A549 (cell line): ENCODE data around the gene TXNDC15. TPM values are rescaled to one million over a fixed set of nuclear protein-coding genes. Genes with fewer than 3 reads are reported as not detected.
A peak's percentile ranks its signal among the peaks of the same experiment; 100 is the strongest.

Experiments
- ATAC-seq, 2 experiments: fragments of 200-7000 bp in 1 of 2; fragments of >200 bp in 1 of 2; cut with Nextera tagmentation in 1 of 2; cut with Tn5 transposase in 1 of 2; 3 replicates each; pipeline versions ENCODE4 v1.8.0 to v1.9.1; 2018 to 2020; ENCODE audit warnings: mild to moderate bottlenecking in 1 of 2, moderate library complexity in 1 of 2
- CTCF ChIA-PET: fragments of 300-600 bp; sonication (Branson Sonifier 250); formaldehyde crosslinking; extraction: SDS; loops from one replicate; lab custom pipeline; 2021; ENCODE audit warnings: antibody characterized with exemption, inconsistent platforms; lab: Yijun Ruan, JAX
- POLR2A ChIA-PET: fragments of 350-600 bp; formaldehyde crosslinking; extraction: SDS; loops from one replicate; lab custom pipeline; 2021; ENCODE audit warnings: antibody characterized with exemption, inconsistent platforms; lab: Yijun Ruan, JAX
- DNase-seq, 2 experiments: peaks; one replicate each; pipeline versions ENCODE4 v3.0.0 to v3.0.0-alpha.2; 2011 to 2016; ENCODE audit warnings: low read depth in 1 of 2, low spot score in 1 of 2
- FAIRE-seq: peaks from 2 replicates; lab custom pipeline; 2011; peaks lifted over from hg19 to GRCh38; lab: Jason Lieb, UNC
- H3K27ac ChIP-seq, 2 experiments: fragments of >200 bp; sonication (Bioruptor Twin); formaldehyde crosslinking; 3 replicates each; pipeline ENCODE4 v1.5.1; 2016 to 2017
- H3K4me1 ChIP-seq: fragments of >200 bp; sonication (Bioruptor Twin); formaldehyde crosslinking; 3 replicates; pipeline ENCODE4 v1.6.1; 2016
- H3K4me2 ChIP-seq: fragments of >200 bp; sonication (Bioruptor Twin); formaldehyde crosslinking; 3 replicates; pipeline ENCODE4 v1.6.1; 2016
- H3K4me3 ChIP-seq: fragments of >200 bp; sonication (Bioruptor Twin); formaldehyde crosslinking; 3 replicates; pipeline ENCODE4 v1.5.1; 2016
- H3K9me3 ChIP-seq: fragments of >200 bp; sonication (Bioruptor Twin); formaldehyde crosslinking; 3 replicates; pipeline ENCODE4 v1.6.1; 2016
- BCL3 ChIP-seq: fragments of >200 bp; sonication (Bioruptor Twin); formaldehyde crosslinking; IDR thresholded peaks from 3 replicates; pipeline ENCODE4 v1.6.1; 2016
- BHLHE40 ChIP-seq: IDR thresholded peaks from 2 replicates; pipeline ENCODE4 v1.6.1; 2012; ENCODE audit warnings: low read depth, low read length, inconsistent platforms
- CBX2 ChIP-seq: fragments of 200-600 bp; sonication (generic); IDR thresholded peaks from 2 replicates; pipeline ENCODE4 v1.6.1; 2016; ENCODE audit warnings: low read depth, mild to moderate bottlenecking, borderline replicate concordance
- CEBPB ChIP-seq, 2 experiments: fragments of >200 bp in 1 of 2; sonication (Bioruptor Twin) in 1 of 2; formaldehyde crosslinking in 1 of 2; IDR thresholded peaks; 2 replicates each; pipeline ENCODE4 v1.6.1; 2012 to 2016
- CHD2 ChIP-seq: fragments of 150-350 bp; IDR thresholded peaks from 2 replicates; pipeline ENCODE4 v1.6.1; 2014; ENCODE audit warnings: low read length; ENCODE audit not compliant: partially characterized antibody
- CHD4 ChIP-seq: fragments of 200-600 bp; sonication (generic); IDR thresholded peaks from 2 replicates; pipeline ENCODE4 v1.6.1; 2016; ENCODE audit warnings: antibody characterized with exemption, mild to moderate bottlenecking, borderline replicate concordance
- CTCF ChIP-seq: fragments of >200 bp; sonication (Bioruptor Twin); formaldehyde crosslinking; IDR thresholded peaks from 3 replicates; pipeline ENCODE4 v1.5.1; 2016
- EP300 ChIP-seq, 2 experiments: fragments of >200 bp; sonication (Bioruptor Twin); formaldehyde crosslinking; IDR thresholded peaks; 2 replicates in 1 of 2; 3 replicates in 1 of 2; pipeline ENCODE4 v1.6.1; 2016 to 2017
- FOSB ChIP-seq: fragments of 250-450 bp; sonication (Bioruptor Pico); IDR thresholded peaks from 2 replicates; pipeline ENCODE4 v1.5.0; 2020; ENCODE audit warnings: mild to moderate bottlenecking, moderate library complexity
- FOSL2 ChIP-seq, 2 experiments: fragments of 450-650 bp in 1 of 2; fragments of >200 bp in 1 of 2; sonication (Bioruptor Twin) in 1 of 2; formaldehyde crosslinking; IDR thresholded peaks; 2 replicates each; pipeline versions ENCODE4 v1.5.0 to v1.6.1; 2016 to 2020; ENCODE audit warnings: mild to moderate bottlenecking in 1 of 2, moderate library complexity in 1 of 2
- GATA3 ChIP-seq: IDR thresholded peaks from 2 replicates; pipeline ENCODE4 v1.6.1; 2012; ENCODE audit warnings: borderline replicate concordance
- HOXA7 ChIP-seq: fragments of 250-450 bp; sonication (Bioruptor Pico); IDR thresholded peaks from 2 replicates; pipeline ENCODE4 v1.5.0; 2020; ENCODE audit warnings: mild to moderate bottlenecking, moderate library complexity
- JUN ChIP-seq, 2 experiments: fragments of >200 bp; sonication (Bioruptor Twin); formaldehyde crosslinking; IDR thresholded peaks; 2 replicates in 1 of 2; 3 replicates in 1 of 2; pipeline ENCODE4 v1.6.1; 2016 to 2017
- JUNB ChIP-seq: fragments of >200 bp; sonication (Bioruptor Twin); formaldehyde crosslinking; IDR thresholded peaks from 2 replicates; pipeline ENCODE4 v1.6.1; 2016
- MAFK ChIP-seq: fragments of 450-650 bp; IDR thresholded peaks from 2 replicates; pipeline ENCODE4 v1.6.1; 2014; ENCODE audit not compliant: partially characterized antibody
- MAZ ChIP-seq: fragments of 150-350 bp; IDR thresholded peaks from 2 replicates; pipeline ENCODE4 v1.6.1; 2014; ENCODE audit warnings: antibody characterized with exemption, low read depth, low read length, borderline replicate concordance
- NPAS2 ChIP-seq: fragments of 250-450 bp; sonication (Bioruptor Pico); IDR thresholded peaks from 2 replicates; pipeline ENCODE4 v1.8.0; 2022; ENCODE audit warnings: mild to moderate bottlenecking, moderate library complexity, borderline replicate concordance
- RAD21 ChIP-seq, 2 experiments: fragments of >200 bp in 1 of 2; sonication (Bioruptor Twin) in 1 of 2; formaldehyde crosslinking in 1 of 2; IDR thresholded peaks in 1 of 2; conservative IDR thresholded peaks in 1 of 2; 2 replicates in 1 of 2; 3 replicates in 1 of 2; pipeline ENCODE4 v1.6.1; 2012 to 2018; ENCODE audit warnings: inconsistent platforms in 1 of 2
- RARB ChIP-seq: fragments of 250-450 bp; sonication (Bioruptor Pico); IDR thresholded peaks from 2 replicates; pipeline ENCODE4 v1.8.0; 2021; ENCODE audit warnings: mild to moderate bottlenecking, moderate library complexity
- RCOR1 ChIP-seq: fragments of 150-350 bp; IDR thresholded peaks from 2 replicates; pipeline ENCODE4 v1.6.1; 2014; ENCODE audit warnings: antibody characterized with exemption, low read length, low read depth
- SMC3 ChIP-seq: fragments of >200 bp; sonication (Bioruptor Twin); formaldehyde crosslinking; IDR thresholded peaks from 3 replicates; pipeline ENCODE4 v1.6.1; 2018; ENCODE audit warnings: inconsistent platforms
- SREBF2 ChIP-seq: fragments of 450-650 bp; IDR thresholded peaks from 2 replicates; pipeline ENCODE4 v1.6.1; 2014; ENCODE audit warnings: mild to moderate bottlenecking, moderate library complexity
- TP53 ChIP-seq: fragments of 250-450 bp; sonication (Bioruptor Pico); IDR thresholded peaks from 2 replicates; pipeline ENCODE4 v1.5.0; 2021; ENCODE audit warnings: mild to moderate bottlenecking, moderate library complexity
- USF2 ChIP-seq: fragments of 450-650 bp; IDR thresholded peaks from 2 replicates; pipeline ENCODE4 v1.6.1; 2014; ENCODE audit warnings: antibody characterized with exemption
- ZFP36 ChIP-seq: fragments of 450-650 bp; IDR thresholded peaks from 2 replicates; pipeline ENCODE4 v1.6.1; 2014; ENCODE audit warnings: borderline replicate concordance; ENCODE audit not compliant: partially characterized antibody
- ZNF302 ChIP-seq: fragments of 250-450 bp; sonication (Bioruptor Pico); IDR thresholded peaks from 2 replicates; pipeline ENCODE4 v1.9.0; 2021; ENCODE audit warnings: inconsistent platforms, mild to moderate bottlenecking, moderate library complexity
- WGBS: methylation state at CpG from one replicate; pipeline ENCODE4 v1.1.6; 2017; ENCODE audit errors: missing lambda C conversion rate; 5-methylcytosine and 5-hydroxymethylcytosine counted together
- polyA plus RNA-seq, 4 experiments: library from polyadenylated mRNA; depleted of rRNA in 3 of 4; stranded (reverse); fragments of >200 nt; fragmentation: RNase III in 1 of 4; extraction: RNeasy Plus Mini Kit Qiagen cat#74134 plus additional on column Dnase treatment in 1 of 4; gene quantifications; 2 replicates in 3 of 4; 3 replicates in 1 of 4; pipeline ENCODE4 v1.2.3, GENCODE V29; 2011 to 2017

TXNDC15 gene
- polyA plus RNA-seq, 2 of the 4 experiments (the other 2 are of a cell fraction): 71.1 to 85.2 TPM

GRCh38 chr5:134913795-134914194 is 39.6 kb downstream of the TXNDC15 start:
- FAIRE-seq (no peak), DNase-seq (no peak), ATAC-seq (no peak)
- TF ChIP-seq HOXA7 (no peak), BCL3 (no peak), ZFP36 (no peak), RARB (CRISPR knock-in tag) (no peak), CBX2 (no peak), CHD2 (no peak), BHLHE40 (no peak), MAZ (no peak), SREBF2 (no peak)
- ChIA-PET CTCF (interaction anchor here (1.0 to 2.1 kb wide), 4 partner anchors 8 to 418 kb away, joined by 3 to 10 read pairs (median 4); partner anchors contain the start of gene PCBD2), POLR2A (interaction anchor here (1.3 kb wide), 1 partner anchor 9 kb away, joined by 4 read pairs; the partner anchor contains the start of gene PCBD2)
- Histone ChIP-seq H3K9me3 (no peaks in the 10 kb centered on the region), H3K4me3 (no peak overlapping the region), H3K27ac (no peak overlapping the region), H3K4me2 (no peak overlapping the region), H3K4me1 (peaks cover 4% of the 10 kb centered on the region; the same call in 1 of the 3 replicates)
- WGBS: 100% methylated on average over 1 of the region's 1 CpG

- ChIA-PET CTCF (interaction anchor here (0.6 to 7.6 kb wide), 16 partner anchors 9 to 453 kb away, joined by 3 to 60 read pairs (median 3); no protein-coding TSS in a partner anchor), POLR2A (no interaction called here)
- TF ChIP-seq GATA3: no peak
- TF ChIP-seq FOSB (CRISPR knock-in tag): no peak
- no peak for TF ChIP-seq JUN (IDR thresholded peaks at IDR 0.05)
- TF ChIP-seq ZNF302 (CRISPR knock-in tag): no peak
- peak; percentile 72 for TF ChIP-seq SMC3
- TF ChIP-seq CTCF: peak; percentile 46
- no peak for TF ChIP-seq FOSL2 (IDR thresholded peaks at IDR 0.05)
- TF ChIP-seq FOSL2 (CRISPR knock-in tag; IDR thresholded peaks at IDR 0.05): no peak
- peak; percentile 40 to 50; a peak in 4 of 5 replicates for TF ChIP-seq RAD21 (conservative IDR thresholded peaks at IDR 0.05 in 1 of 2, IDR thresholded peaks at IDR 0.05 in 1 of 2)
- H3K4me3 ChIP-seq: no peak overlapping the region
- WGBS: 90% methylated on average over 10 of the region's 10 CpGs
- H3K4me2 ChIP-seq: no peak overlapping the region
- no peaks in the 10 kb centered on the region for H3K9me3 ChIP-seq
- peak in 1 of 2 experiments; percentile 16 for DNase-seq
- H3K4me1 ChIP-seq: no peaks in the 10 kb centered on the region
- H3K27ac ChIP-seq: no peak overlapping the region
- FAIRE-seq: no peak
- ATAC-seq: peak in 1 of 2 experiments; percentile 74; a peak in 3 of 6 replicates
Measured at GRCh38 chr5:134917070-134917815, 43.1 kb downstream of the TXNDC15 start.

GRCh38 chr5:134918861-134919260 is 44.7 kb downstream of the TXNDC15 start:
- H3K4me2 ChIP-seq: no peak overlapping the region
- H3K27ac ChIP-seq: no peak overlapping the region
- WGBS: 97% methylated on average over 3 of the region's 3 CpGs
- no peak for FAIRE-seq
- no peaks in the 10 kb centered on the region for H3K4me1 ChIP-seq
- POLR2A ChIA-PET: interaction anchor here (0.8 kb wide), 1 partner anchor 15 kb away, joined by 5 read pairs; no protein-coding TSS in a partner anchor
- no peak overlapping the region for H3K4me3 ChIP-seq
- CTCF ChIA-PET: interaction anchor here (1.1 to 7.6 kb wide), 4 partner anchors 12 to 413 kb away, joined by 3 to 60 read pairs (median 16); partner anchors contain the start of gene PCBD2
- no peak for DNase-seq
- no peak for ATAC-seq
- H3K9me3 ChIP-seq: no peaks in the 10 kb centered on the region
- TF ChIP-seq RCOR1: no peak
- no peak for TF ChIP-seq JUNB
- TF ChIP-seq CEBPB (IDR thresholded peaks at IDR 0.05): no peak
- no peak for TF ChIP-seq USF2
- TF ChIP-seq NPAS2 (CRISPR knock-in tag): no peak
- no peak for TF ChIP-seq MAFK
- TF ChIP-seq RARB (CRISPR knock-in tag): no peak
- TF ChIP-seq CTCF: no peak
- no peak for TF ChIP-seq EP300 (IDR thresholded peaks at IDR 0.05)
- no peak for TF ChIP-seq TP53
- no peak for TF ChIP-seq CHD4
